Gastroesophageal sphincter (tissue), 3 donors: ENCODE results near the gene UGDH.

Source experiments
- POLR2A ChIP-seq, 2 donors: fragments of 450-650 bp; IDR thresholded peaks; one replicate each; pipeline ENCODE4 v1.6.1; 2017; ENCODE audit warnings: antibody characterized with exemption in 2 of 2, mild to moderate bottlenecking in 2 of 2, moderate library complexity in 1 of 2
- POLR2AphosphoS5 ChIP-seq: sonication (generic); formaldehyde crosslinking; IDR thresholded peaks from one replicate; pipeline ENCODE4 v1.6.1; 2017; ENCODE audit warnings: antibody characterized with exemption
- TF ChIP-seq, protein P1 (sequence below), 4 experiments: fragments of 200-600 bp in 2 of 4; fragments of 450-650 bp in 2 of 4; sonication (generic) in 1 of 4; IDR thresholded peaks; one replicate each; pipeline ENCODE4 v1.5.1; 2017 to 2019; ENCODE audit warnings: antibody characterized with exemption in 4 of 4, mild to moderate bottlenecking in 2 of 4, moderate library complexity in 2 of 4

DNA sequence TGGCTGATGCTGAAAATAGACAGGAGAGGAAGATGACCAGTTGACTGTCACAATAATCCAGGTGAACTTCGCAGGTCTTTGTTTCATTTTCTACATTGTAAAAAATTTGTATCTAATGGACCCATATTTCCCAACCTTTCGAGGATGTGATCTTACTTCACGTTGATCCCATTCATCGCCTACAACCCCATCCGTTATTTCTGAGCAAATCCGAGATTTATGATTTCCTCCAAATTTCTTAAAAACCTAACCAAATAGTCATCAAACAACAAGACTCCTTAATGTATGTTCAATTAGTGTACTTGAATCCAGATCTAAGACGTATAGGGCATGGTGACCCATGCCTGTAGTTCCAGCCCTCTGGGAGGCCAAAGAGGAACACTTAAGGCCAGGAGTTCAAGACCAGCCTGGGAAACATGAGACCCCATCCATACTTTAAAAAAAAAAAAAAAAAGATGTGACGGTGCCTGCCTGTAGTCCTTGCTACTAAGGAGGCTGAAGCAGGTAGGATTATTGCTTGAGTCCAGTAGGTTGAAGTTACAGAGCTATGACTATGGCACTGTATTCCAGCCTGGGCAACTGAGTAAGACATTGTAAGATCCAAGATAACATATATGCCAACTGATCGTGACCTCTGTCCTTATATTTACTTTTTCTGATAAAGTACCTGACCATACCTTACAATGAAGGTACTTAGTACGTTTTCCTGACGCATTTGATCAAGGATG lies 74.2 kb downstream of the UGDH start:
- TF ChIP-seq POLR2A (IDR thresholded peaks at IDR 0.05) (no peak), POLR2AphosphoS5 (no peak)
- TF ChIP-seq, protein P1, sequence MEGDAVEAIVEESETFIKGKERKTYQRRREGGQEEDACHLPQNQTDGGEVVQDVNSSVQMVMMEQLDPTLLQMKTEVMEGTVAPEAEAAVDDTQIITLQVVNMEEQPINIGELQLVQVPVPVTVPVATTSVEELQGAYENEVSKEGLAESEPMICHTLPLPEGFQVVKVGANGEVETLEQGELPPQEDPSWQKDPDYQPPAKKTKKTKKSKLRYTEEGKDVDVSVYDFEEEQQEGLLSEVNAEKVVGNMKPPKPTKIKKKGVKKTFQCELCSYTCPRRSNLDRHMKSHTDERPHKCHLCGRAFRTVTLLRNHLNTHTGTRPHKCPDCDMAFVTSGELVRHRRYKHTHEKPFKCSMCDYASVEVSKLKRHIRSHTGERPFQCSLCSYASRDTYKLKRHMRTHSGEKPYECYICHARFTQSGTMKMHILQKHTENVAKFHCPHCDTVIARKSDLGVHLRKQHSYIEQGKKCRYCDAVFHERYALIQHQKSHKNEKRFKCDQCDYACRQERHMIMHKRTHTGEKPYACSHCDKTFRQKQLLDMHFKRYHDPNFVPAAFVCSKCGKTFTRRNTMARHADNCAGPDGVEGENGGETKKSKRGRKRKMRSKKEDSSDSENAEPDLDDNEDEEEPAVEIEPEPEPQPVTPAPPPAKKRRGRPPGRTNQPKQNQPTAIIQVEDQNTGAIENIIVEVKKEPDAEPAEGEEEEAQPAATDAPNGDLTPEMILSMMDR (IDR thresholded peaks at IDR 0.05) = no peak
